ENCODE data around the gene LPAR1. TPM values are rescaled to one million over a fixed set of nuclear protein-coding genes. Genes with fewer than 3 reads are reported as not detected.

The LPAR1 gene
- total RNA-seq, 1 experiment from 2014 or later: 11.0 TPM

- no peaks in the 10 kb centered on the region for H3K36me3 ChIP-seq (ENCODE audit: control insufficient read depth, insufficient read depth, low read length)
- BruUV-seq (replicated peaks): no TSS peak
- TF ChIP-seq, protein P1, sequence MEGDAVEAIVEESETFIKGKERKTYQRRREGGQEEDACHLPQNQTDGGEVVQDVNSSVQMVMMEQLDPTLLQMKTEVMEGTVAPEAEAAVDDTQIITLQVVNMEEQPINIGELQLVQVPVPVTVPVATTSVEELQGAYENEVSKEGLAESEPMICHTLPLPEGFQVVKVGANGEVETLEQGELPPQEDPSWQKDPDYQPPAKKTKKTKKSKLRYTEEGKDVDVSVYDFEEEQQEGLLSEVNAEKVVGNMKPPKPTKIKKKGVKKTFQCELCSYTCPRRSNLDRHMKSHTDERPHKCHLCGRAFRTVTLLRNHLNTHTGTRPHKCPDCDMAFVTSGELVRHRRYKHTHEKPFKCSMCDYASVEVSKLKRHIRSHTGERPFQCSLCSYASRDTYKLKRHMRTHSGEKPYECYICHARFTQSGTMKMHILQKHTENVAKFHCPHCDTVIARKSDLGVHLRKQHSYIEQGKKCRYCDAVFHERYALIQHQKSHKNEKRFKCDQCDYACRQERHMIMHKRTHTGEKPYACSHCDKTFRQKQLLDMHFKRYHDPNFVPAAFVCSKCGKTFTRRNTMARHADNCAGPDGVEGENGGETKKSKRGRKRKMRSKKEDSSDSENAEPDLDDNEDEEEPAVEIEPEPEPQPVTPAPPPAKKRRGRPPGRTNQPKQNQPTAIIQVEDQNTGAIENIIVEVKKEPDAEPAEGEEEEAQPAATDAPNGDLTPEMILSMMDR (IDR thresholded peaks at IDR 0.05): no peak
- TF ChIP-seq, protein P2, sequence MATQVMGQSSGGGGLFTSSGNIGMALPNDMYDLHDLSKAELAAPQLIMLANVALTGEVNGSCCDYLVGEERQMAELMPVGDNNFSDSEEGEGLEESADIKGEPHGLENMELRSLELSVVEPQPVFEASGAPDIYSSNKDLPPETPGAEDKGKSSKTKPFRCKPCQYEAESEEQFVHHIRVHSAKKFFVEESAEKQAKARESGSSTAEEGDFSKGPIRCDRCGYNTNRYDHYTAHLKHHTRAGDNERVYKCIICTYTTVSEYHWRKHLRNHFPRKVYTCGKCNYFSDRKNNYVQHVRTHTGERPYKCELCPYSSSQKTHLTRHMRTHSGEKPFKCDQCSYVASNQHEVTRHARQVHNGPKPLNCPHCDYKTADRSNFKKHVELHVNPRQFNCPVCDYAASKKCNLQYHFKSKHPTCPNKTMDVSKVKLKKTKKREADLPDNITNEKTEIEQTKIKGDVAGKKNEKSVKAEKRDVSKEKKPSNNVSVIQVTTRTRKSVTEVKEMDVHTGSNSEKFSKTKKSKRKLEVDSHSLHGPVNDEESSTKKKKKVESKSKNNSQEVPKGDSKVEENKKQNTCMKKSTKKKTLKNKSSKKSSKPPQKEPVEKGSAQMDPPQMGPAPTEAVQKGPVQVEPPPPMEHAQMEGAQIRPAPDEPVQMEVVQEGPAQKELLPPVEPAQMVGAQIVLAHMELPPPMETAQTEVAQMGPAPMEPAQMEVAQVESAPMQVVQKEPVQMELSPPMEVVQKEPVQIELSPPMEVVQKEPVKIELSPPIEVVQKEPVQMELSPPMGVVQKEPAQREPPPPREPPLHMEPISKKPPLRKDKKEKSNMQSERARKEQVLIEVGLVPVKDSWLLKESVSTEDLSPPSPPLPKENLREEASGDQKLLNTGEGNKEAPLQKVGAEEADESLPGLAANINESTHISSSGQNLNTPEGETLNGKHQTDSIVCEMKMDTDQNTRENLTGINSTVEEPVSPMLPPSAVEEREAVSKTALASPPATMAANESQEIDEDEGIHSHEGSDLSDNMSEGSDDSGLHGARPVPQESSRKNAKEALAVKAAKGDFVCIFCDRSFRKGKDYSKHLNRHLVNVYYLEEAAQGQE (IDR thresholded peaks at IDR 0.05; ENCODE audit: insufficient read depth in 1 of 2, low read depth in 2 of 2, low read length in 1 of 2): no peak
- no peak for TF ChIP-seq POLR2AphosphoS5 (IDR thresholded peaks at IDR 0.05; ENCODE audit: low read depth, low read length)
- TF ChIP-seq SIN3A (IDR thresholded peaks at IDR 0.05; ENCODE audit: borderline replicate concordance, insufficient read depth, low read depth, low read length): no peak
- no peak for TF ChIP-seq TCF7L2 (IDR thresholded peaks at IDR 0.05; ENCODE audit: low read depth, low read length)
- H3K4me3 ChIP-seq (ENCODE audit: low read depth in 2 of 2, low read length in 2 of 2): no peak overlapping the region
- H3K9me3 ChIP-seq (ENCODE audit: control insufficient read depth, insufficient read depth, low read depth, low read length): no peaks in the 10 kb centered on the region
- H3K27me3 ChIP-seq (ENCODE audit: control insufficient read depth, insufficient read depth, low read length): no peaks in the 10 kb centered on the region
- ChIA-PET CTCF (no interaction called here), POLR2A (no interaction called here)
- in situ Hi-C loops (cut with HindIII; ENCODE audit: low pct_unique_long_range_greater_than_20kb, low sequenced_read_pairs) (no loop called here), intact Hi-C loops (cut with micrococcal nuclease; ENCODE audit: unreplicated experiment) (no loop called here)
- DNase-seq (ENCODE audit: low read depth, low spot score) (no peak), ATAC-seq (no peak)
- no peak overlapping the region for H3K27ac ChIP-seq (ENCODE audit: low read length)
- no peaks in the 10 kb centered on the region for H3K4me1 ChIP-seq (ENCODE audit: control insufficient read depth, insufficient read depth, low read length)
These were observed 163.2 kb downstream of the LPAR1 start for GRCh38 chr9:110874963-110875674.

DNA sequence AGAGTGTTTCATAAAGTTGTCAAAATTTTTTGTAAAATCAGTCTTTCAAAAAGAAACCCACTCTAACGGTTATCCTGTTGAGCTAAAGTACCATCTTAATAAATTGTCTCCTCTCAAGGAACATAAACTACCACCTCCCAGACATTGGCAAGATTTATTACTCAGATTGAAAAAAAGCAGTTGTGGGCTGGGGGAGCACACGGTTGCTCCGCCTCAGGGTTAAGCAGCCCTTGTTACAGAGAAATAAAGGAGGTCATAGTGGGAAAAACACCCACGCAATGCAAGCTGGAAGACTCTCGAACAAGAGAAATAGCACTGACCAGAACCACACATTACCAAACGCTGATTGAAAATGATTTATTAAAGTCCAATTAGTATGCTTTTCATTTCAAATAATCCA, 165.3 kb downstream of the LPAR1 start:
- ATAC-seq: no peak
- H3K36me3 ChIP-seq (ENCODE audit: control insufficient read depth, insufficient read depth, low read length): no peaks in the 10 kb centered on the region
- POLR2A ChIA-PET: no interaction called here
- intact Hi-C loops (cut with micrococcal nuclease; ENCODE audit: unreplicated experiment) (no loop called here), in situ Hi-C loops (cut with HindIII; ENCODE audit: low pct_unique_long_range_greater_than_20kb, low sequenced_read_pairs) (no loop called here)
- no TSS peak for BruUV-seq (replicated peaks)
- no peaks in the 10 kb centered on the region for H3K9me3 ChIP-seq (ENCODE audit: control insufficient read depth, insufficient read depth, low read depth, low read length)
- no peaks in the 10 kb centered on the region for H3K4me1 ChIP-seq (ENCODE audit: control insufficient read depth, insufficient read depth, low read length)
- H3K27me3 ChIP-seq (ENCODE audit: control insufficient read depth, insufficient read depth, low read length): no peaks in the 10 kb centered on the region
- no peak overlapping the region for H3K27ac ChIP-seq (ENCODE audit: low read length)
- H3K4me3 ChIP-seq (ENCODE audit: low read depth in 2 of 2, low read length in 2 of 2): no peak overlapping the region
- DNase-seq (ENCODE audit: low read depth, low spot score): no peak
- TF ChIP-seq, protein P1 (IDR thresholded peaks at IDR 0.05): no peak
- TF ChIP-seq, protein P2 (IDR thresholded peaks at IDR 0.05; ENCODE audit: insufficient read depth in 1 of 2, low read depth in 2 of 2, low read length in 1 of 2): no peak
- TF ChIP-seq TCF7L2 (IDR thresholded peaks at IDR 0.05; ENCODE audit: low read depth, low read length) (no peak), POLR2AphosphoS5 (IDR thresholded peaks at IDR 0.05; ENCODE audit: low read depth, low read length) (no peak), SIN3A (IDR thresholded peaks at IDR 0.05; ENCODE audit: borderline replicate concordance, insufficient read depth, low read depth, low read length) (no peak)
- CTCF ChIA-PET: no interaction called here

Data from Panc1 (cell line).